Body of pancreas (tissue), 4 donors: ENCODE data around the gene CDH4.

ENCODE experiments used
- POLR2A ChIP-seq, 3 donors: fragments of 450-650 bp; IDR thresholded peaks; one replicate each; pipeline ENCODE4 v1.6.1; 2016; ENCODE audit warnings: antibody characterized with exemption in 3 of 3, mild to moderate bottlenecking in 2 of 3
- TF ChIP-seq, protein P1 (sequence below), 7 experiments: fragments of 450-650 bp in 4 of 7; fragments of 200-600 bp in 3 of 7; sonication (generic) in 3 of 7; IDR thresholded peaks; one replicate each; pipeline ENCODE4 v1.5.1; 2016 to 2019; ENCODE audit warnings: antibody characterized with exemption in 7 of 7

DNA sequence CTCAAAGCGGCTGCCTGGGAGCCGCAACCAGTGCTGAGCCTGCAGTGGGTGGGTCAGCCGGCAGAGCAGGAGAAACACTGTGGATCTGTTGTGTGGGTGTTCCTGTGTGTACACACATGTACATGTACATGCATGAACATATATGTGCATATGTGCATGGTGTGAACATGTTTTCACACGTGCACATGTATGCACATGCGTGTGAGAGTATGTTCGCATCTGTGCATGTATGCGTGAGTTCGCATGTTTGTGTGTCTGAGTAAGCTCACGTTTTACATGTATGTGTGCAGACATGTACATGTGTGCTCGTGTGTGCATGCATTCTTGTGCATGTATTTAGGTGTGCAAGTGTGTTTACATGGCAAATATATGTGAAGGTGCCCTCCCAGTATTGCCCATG, 302.6 kb downstream of the CDH4 start:
- TF ChIP-seq, protein P1, sequence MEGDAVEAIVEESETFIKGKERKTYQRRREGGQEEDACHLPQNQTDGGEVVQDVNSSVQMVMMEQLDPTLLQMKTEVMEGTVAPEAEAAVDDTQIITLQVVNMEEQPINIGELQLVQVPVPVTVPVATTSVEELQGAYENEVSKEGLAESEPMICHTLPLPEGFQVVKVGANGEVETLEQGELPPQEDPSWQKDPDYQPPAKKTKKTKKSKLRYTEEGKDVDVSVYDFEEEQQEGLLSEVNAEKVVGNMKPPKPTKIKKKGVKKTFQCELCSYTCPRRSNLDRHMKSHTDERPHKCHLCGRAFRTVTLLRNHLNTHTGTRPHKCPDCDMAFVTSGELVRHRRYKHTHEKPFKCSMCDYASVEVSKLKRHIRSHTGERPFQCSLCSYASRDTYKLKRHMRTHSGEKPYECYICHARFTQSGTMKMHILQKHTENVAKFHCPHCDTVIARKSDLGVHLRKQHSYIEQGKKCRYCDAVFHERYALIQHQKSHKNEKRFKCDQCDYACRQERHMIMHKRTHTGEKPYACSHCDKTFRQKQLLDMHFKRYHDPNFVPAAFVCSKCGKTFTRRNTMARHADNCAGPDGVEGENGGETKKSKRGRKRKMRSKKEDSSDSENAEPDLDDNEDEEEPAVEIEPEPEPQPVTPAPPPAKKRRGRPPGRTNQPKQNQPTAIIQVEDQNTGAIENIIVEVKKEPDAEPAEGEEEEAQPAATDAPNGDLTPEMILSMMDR (IDR thresholded peaks at IDR 0.05), result no peak
- TF ChIP-seq POLR2A (IDR thresholded peaks at IDR 0.05), result no peak
